DOHH2 (cell line): Measurements from ENCODE around the gene BHLHE40.
A peak's percentile ranks its signal among the peaks of the same experiment; 100 is the strongest.

Experiments used
- H3F3A ChIP-seq: fragments of 200-600 bp; sonication (generic), shearing (Covaris generic); 2 replicates; pipeline ENCODE4 v1.6.0; 2016; ENCODE audit warnings: antibody characterized with exemption, mild to moderate bottlenecking; ENCODE audit not compliant: control insufficient read depth, insufficient read depth
- H3K27ac ChIP-seq: fragments of 200-600 bp; sonication (generic); 2 replicates; pipeline ENCODE4 v1.5.1; 2014; ENCODE audit warnings: low read depth, mild to moderate bottlenecking, low read length, moderate library complexity
- H3K27me3 ChIP-seq: fragments of 200-600 bp; sonication (generic); 2 replicates; pipeline ENCODE4 v1.6.1; 2014; ENCODE audit warnings: mild to moderate bottlenecking, low read length, mixed read lengths; ENCODE audit not compliant: control insufficient read depth
- H3K36me3 ChIP-seq: fragments of 200-600 bp; sonication (generic); 2 replicates; pipeline ENCODE4 v1.6.1; 2014; ENCODE audit warnings: mild to moderate bottlenecking, low read length, moderate library complexity, mixed read lengths; ENCODE audit not compliant: control insufficient read depth
- H3K4me1 ChIP-seq: fragments of 200-600 bp; sonication (generic); 2 replicates; pipeline ENCODE4 v1.6.1; 2014; ENCODE audit warnings: mild to moderate bottlenecking, low read length, mixed read lengths; ENCODE audit not compliant: control insufficient read depth
- H3K4me2 ChIP-seq: fragments of 200-600 bp; sonication (generic); 2 replicates; pipeline ENCODE4 v1.6.0; 2014; ENCODE audit warnings: mild to moderate bottlenecking, low read length, moderate library complexity
- H3K4me3 ChIP-seq: fragments of 200-600 bp; sonication (generic); 2 replicates; pipeline ENCODE4 v1.5.1; 2014; ENCODE audit warnings: mild to moderate bottlenecking, low read length, mixed read lengths
- H3K79me2 ChIP-seq: fragments of 200-600 bp; sonication (generic); 2 replicates; pipeline ENCODE4 v1.6.1; 2014; ENCODE audit warnings: mild to moderate bottlenecking, low read length, mixed read lengths; ENCODE audit not compliant: control insufficient read depth
- H3K9me2 ChIP-seq: fragments of 200-600 bp; sonication (generic); replicated peaks from 2 replicates; pipeline ENCODE4 v1.6.1; 2014; ENCODE audit warnings: mild to moderate bottlenecking, low read length, mixed read lengths; ENCODE audit not compliant: control insufficient read depth
- H3K9me3 ChIP-seq: fragments of 200-600 bp; sonication (generic); 2 replicates; pipeline ENCODE4 v1.6.1; 2014; ENCODE audit warnings: antibody characterized with exemption, low read length, mixed read lengths; ENCODE audit not compliant: control insufficient read depth, insufficient read depth
- H4K20me1 ChIP-seq: fragments of 200-600 bp; sonication (generic); 2 replicates; pipeline ENCODE4 v1.6.0; 2014; ENCODE audit warnings: low read depth, mild to moderate bottlenecking, antibody characterized with exemption, low read length, moderate library complexity; ENCODE audit not compliant: control insufficient read depth, insufficient read depth
- EZH2phosphoT487 ChIP-seq: fragments of 200-600 bp; sonication (generic); IDR thresholded peaks from 2 replicates; pipeline ENCODE4 v1.6.1; 2017; ENCODE audit warnings: borderline replicate concordance, mild to moderate bottlenecking, antibody characterized with exemption, low read length, moderate library complexity, mixed read lengths
- TF ChIP-seq, protein P1 (sequence below): fragments of 200-600 bp; sonication (generic); IDR thresholded peaks from one replicate; pipeline ENCODE4 v1.5.1; 2014; ENCODE audit warnings: antibody characterized with exemption, mild to moderate bottlenecking, low read depth, low read length; ENCODE audit not compliant: poor library complexity, severe bottlenecking

Gene BHLHE40

DNA sequence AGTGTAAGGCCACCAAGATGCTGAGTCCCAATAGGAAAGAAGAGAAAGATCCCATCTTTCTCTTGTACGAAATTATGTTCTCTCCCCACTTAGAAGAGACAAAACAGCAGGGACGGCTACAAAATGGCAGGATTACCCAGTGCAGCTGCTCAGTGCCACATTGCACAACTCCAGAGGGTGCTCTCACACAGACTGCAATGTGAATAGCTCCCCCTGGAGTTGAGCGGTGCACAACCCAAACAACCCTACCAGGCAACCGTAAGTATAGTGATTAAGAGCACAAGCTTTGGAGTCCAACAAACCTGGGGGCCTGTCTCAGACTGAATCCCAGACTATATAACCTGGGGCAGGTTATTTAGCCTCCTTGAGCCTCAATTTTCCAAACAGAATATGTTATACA is 3.1 kb upstream of the BHLHE40 start:
- H3K9me2 ChIP-seq: no peaks in the 10 kb centered on the region
- H3K79me2 ChIP-seq: no peaks in the 10 kb centered on the region
- no peaks in the 10 kb centered on the region for H4K20me1 ChIP-seq
- H3F3A ChIP-seq: no peaks in the 10 kb centered on the region
- no peak overlapping the region for H3K4me2 ChIP-seq
- no peaks in the 10 kb centered on the region for H3K36me3 ChIP-seq
- peaks cover 42% of the 10 kb centered on the region for H3K4me1 ChIP-seq
- TF ChIP-seq EZH2phosphoT487: no peak
- TF ChIP-seq, protein P1, sequence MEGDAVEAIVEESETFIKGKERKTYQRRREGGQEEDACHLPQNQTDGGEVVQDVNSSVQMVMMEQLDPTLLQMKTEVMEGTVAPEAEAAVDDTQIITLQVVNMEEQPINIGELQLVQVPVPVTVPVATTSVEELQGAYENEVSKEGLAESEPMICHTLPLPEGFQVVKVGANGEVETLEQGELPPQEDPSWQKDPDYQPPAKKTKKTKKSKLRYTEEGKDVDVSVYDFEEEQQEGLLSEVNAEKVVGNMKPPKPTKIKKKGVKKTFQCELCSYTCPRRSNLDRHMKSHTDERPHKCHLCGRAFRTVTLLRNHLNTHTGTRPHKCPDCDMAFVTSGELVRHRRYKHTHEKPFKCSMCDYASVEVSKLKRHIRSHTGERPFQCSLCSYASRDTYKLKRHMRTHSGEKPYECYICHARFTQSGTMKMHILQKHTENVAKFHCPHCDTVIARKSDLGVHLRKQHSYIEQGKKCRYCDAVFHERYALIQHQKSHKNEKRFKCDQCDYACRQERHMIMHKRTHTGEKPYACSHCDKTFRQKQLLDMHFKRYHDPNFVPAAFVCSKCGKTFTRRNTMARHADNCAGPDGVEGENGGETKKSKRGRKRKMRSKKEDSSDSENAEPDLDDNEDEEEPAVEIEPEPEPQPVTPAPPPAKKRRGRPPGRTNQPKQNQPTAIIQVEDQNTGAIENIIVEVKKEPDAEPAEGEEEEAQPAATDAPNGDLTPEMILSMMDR: peak; percentile 63
- H3K27me3 ChIP-seq: peaks cover 51% of the 10 kb centered on the region
- H3K27ac ChIP-seq: no peak overlapping the region
- no peaks in the 10 kb centered on the region for H3K9me3 ChIP-seq
- no peak overlapping the region for H3K4me3 ChIP-seq

DNA sequence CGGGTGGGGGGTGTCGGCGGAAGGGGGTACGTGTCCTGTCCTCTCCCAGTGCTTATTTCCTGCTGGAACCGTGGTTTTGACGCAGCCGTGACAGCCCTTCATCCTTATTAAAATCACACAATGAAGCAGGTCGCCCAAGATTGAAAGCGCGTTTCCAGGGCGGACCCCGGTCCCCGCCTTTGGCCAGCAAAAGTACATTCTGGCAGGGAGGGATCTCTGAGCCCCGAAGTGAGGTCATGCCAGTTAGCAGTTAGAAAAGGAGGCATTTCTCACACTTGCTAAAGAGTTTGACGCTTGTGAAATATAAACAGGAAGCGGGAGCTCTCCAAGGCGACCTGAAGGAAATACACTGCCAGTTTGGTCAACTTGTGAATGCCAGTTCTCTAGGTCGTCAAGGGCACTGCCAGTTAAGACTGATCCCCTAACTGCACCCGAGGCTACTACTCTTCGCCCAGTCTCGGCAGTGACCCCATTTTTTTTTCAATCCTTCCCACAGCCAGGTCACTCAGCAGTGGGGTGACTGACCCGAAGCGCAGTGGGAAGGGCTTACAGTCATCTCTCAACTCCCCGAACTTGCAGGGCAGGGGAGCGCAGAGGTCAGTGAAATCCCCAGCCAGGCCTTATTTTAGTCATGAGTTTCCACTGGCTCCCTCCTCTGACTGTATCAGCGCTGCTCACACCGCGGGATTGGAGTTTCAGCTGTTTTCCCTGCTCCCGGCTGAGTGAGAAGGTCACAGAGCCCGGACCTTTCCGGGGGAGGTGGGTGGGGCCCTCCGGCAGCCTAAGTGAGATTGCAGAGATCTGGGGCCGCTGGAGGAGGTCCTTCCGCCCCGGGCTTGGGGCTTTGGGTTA is 2.0 kb upstream of the BHLHE40 start:
- Histone ChIP-seq H3K9me2 (no peaks in the 10 kb centered on the region), H4K20me1 (0 out of 2 replicates have a peak, but pooled peaks cover 4% of the 10 kb centered on the region), H3K79me2 (no peaks in the 10 kb centered on the region), H3K4me2 (peak overlapping the region; percentile 85), H3K27me3 (peaks cover 62% of the 10 kb centered on the region), H3K36me3 (peaks cover 6% of the 10 kb centered on the region; the same call in 1 of the 2 replicates), H3K4me1 (peaks cover 53% of the 10 kb centered on the region), H3K27ac (peak overlapping the region; percentile 45; the same call in 1 of the 2 replicates), H3K4me3 (peak overlapping the region; percentile 72), H3F3A (0 out of 2 replicates have a peak, but pooled peaks cover 2% of the 10 kb centered on the region), H3K9me3 (no peaks in the 10 kb centered on the region)
- TF ChIP-seq, protein P1: no peak
- TF ChIP-seq EZH2phosphoT487: no peak

DNA sequence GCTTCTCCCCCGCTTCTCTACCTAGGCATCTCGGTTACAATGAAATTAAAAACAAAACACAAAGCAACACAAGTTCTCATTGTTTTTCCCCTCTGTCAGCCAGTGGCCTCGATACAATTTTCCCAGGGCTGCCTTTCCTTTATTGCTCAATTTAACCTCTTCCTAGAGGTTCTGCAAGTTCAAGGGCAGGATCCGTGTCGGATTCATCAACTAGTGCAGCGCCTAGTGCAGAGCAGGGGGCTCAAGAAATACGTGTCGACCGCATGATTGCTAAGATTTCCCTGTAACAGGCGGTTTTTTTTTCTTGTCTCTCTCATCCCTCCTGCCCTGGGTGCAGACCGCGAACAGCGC is 1.4 kb upstream of the BHLHE40 start:
- Histone ChIP-seq H3K9me3 (no peaks in the 10 kb centered on the region), H3K27ac (peak overlapping the region; percentile 45), H3K79me2 (no peaks in the 10 kb centered on the region), H3K27me3 (peaks cover 67% of the 10 kb centered on the region), H3K9me2 (no peaks in the 10 kb centered on the region), H3K4me3 (peak overlapping the region; percentile 72), H3K36me3 (peaks cover 8% of the 10 kb centered on the region; the same call in 1 of the 2 replicates), H3K4me2 (peak overlapping the region; percentile 85), H3F3A (0 out of 2 replicates have a peak, but pooled peaks cover 2% of the 10 kb centered on the region), H3K4me1 (peaks cover 53% of the 10 kb centered on the region), H4K20me1 (0 out of 2 replicates have a peak, but pooled peaks cover 5% of the 10 kb centered on the region)
- TF ChIP-seq EZH2phosphoT487: no peak
- TF ChIP-seq, protein P1: no peak
